ENCODE measurements around the gene GRK5.

DNA sequence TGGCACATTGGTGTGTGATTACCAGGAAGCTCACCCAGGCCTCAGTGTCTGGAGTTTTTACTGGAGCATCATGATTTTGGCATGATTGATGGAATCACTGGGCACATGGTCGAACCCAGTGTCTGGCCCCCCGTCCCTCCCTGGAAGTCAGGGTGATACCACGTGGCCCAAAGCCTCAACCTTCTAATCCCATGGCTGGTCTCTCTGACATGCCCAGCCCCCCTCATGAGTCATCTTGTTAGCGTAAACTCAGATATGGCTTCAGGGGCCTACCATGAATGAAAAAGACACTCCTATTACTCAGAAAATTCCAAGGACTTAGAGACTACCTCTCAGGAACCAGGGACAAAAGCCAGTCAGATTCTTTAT, 109.3 kb downstream of the GRK5 start:
- TF ChIP-seq, protein P1, sequence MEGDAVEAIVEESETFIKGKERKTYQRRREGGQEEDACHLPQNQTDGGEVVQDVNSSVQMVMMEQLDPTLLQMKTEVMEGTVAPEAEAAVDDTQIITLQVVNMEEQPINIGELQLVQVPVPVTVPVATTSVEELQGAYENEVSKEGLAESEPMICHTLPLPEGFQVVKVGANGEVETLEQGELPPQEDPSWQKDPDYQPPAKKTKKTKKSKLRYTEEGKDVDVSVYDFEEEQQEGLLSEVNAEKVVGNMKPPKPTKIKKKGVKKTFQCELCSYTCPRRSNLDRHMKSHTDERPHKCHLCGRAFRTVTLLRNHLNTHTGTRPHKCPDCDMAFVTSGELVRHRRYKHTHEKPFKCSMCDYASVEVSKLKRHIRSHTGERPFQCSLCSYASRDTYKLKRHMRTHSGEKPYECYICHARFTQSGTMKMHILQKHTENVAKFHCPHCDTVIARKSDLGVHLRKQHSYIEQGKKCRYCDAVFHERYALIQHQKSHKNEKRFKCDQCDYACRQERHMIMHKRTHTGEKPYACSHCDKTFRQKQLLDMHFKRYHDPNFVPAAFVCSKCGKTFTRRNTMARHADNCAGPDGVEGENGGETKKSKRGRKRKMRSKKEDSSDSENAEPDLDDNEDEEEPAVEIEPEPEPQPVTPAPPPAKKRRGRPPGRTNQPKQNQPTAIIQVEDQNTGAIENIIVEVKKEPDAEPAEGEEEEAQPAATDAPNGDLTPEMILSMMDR (IDR thresholded peaks at IDR 0.05), result no peak
- TF ChIP-seq EZH2 (IDR thresholded peaks at IDR 0.05), result no peak
- TF ChIP-seq EZH2phosphoT487 (IDR thresholded peaks at IDR 0.05), result no peak
